Smooth muscle cell (in vitro differentiated cells): Measurements from ENCODE around the gene LIN37. TPM values are rescaled to one million over a fixed set of nuclear protein-coding genes. Genes with fewer than 3 reads are reported as not detected.

ENCODE experiments used
- DNase-seq: peaks from one replicate; lab custom pipeline; 2025; ENCODE audit not compliant: unreplicated experiment; lab: John Stamatoyannopoulos, UW
- H2AFZ ChIP-seq: fragments of 200-600 bp; sonication (generic); 2 replicates; pipeline ENCODE4 v1.6.0; 2016; ENCODE audit warnings: antibody characterized with exemption, low read depth, mild to moderate bottlenecking
- H3F3A ChIP-seq: fragments of 200-600 bp; sonication (generic); 2 replicates; pipeline ENCODE4 v1.6.0; 2017; ENCODE audit warnings: antibody characterized with exemption, low read depth
- H3K27ac ChIP-seq: fragments of 200-600 bp; sonication (generic); 2 replicates; pipeline ENCODE4 v1.5.1; 2016; ENCODE audit warnings: low read depth, mild to moderate bottlenecking
- H3K27me3 ChIP-seq: fragments of 200-600 bp; sonication (generic); 2 replicates; pipeline ENCODE4 v1.6.1; 2016; ENCODE audit warnings: low read depth, mild to moderate bottlenecking
- H3K36me3 ChIP-seq: fragments of 200-600 bp; sonication (generic); 2 replicates; pipeline ENCODE4 v1.5.1; 2016; ENCODE audit warnings: low read depth
- H3K4me1 ChIP-seq: fragments of 200-600 bp; sonication (generic); 2 replicates; pipeline ENCODE4 v1.5.1; 2016; ENCODE audit warnings: low read depth
- H3K4me2 ChIP-seq: fragments of 200-600 bp; sonication (generic); 2 replicates; pipeline ENCODE4 v1.6.0; 2016; ENCODE audit warnings: mild to moderate bottlenecking
- H3K4me3 ChIP-seq: fragments of 200-600 bp; sonication (generic); 2 replicates; pipeline ENCODE4 v1.5.1; 2016; ENCODE audit warnings: mild to moderate bottlenecking
- H3K79me2 ChIP-seq: fragments of 200-600 bp; sonication (generic); 2 replicates; pipeline ENCODE4 v1.6.0; 2016; ENCODE audit warnings: low read depth, mild to moderate bottlenecking
- H3K9ac ChIP-seq: fragments of 200-600 bp; sonication (generic); 2 replicates; pipeline ENCODE4 v1.6.0; 2016; ENCODE audit warnings: low read depth
- H3K9me3 ChIP-seq: fragments of 200-600 bp; sonication (generic); replicated peaks from 2 replicates; pipeline ENCODE4 v1.5.1; 2016; ENCODE audit warnings: low read depth
- H4K20me1 ChIP-seq: fragments of 200-600 bp; sonication (generic); 2 replicates; pipeline ENCODE4 v1.6.0; 2016; ENCODE audit warnings: low read depth
- WGBS: methylation state at CpG from one replicate; pipeline ENCODE4 v1.1.7; 2016; ENCODE audit warnings: low lambda C conversion rate; 5-methylcytosine and 5-hydroxymethylcytosine counted together
- polyA plus RNA-seq: library from polyadenylated mRNA; unstranded; fragments of >200 nt; fragmentation: Nextera tagmentation; extraction: Ambion mirVana; gene quantifications from 2 replicates; pipeline ENCODE4 v1.2.1, GENCODE V29; 2016
- total RNA-seq: library from RNA; depleted of rRNA; stranded (reverse); fragments of >200 nt; gene quantifications from 2 replicates; pipeline ENCODE4 v1.2.3, GENCODE V29; 2014
- TF ChIP-seq, protein P1 (sequence below): fragments of 200-600 bp; sonication (generic); IDR thresholded peaks from 2 replicates; pipeline ENCODE4 v1.5.1; 2017; ENCODE audit warnings: borderline replicate concordance, mild to moderate bottlenecking, antibody characterized with exemption; ENCODE audit not compliant: insufficient read depth, poor library complexity, severe bottlenecking

LIN37 gene
- total and polyA plus RNA-seq, 2 experiments from 2014 or later: 16.4 to 17.8 TPM

DNA sequence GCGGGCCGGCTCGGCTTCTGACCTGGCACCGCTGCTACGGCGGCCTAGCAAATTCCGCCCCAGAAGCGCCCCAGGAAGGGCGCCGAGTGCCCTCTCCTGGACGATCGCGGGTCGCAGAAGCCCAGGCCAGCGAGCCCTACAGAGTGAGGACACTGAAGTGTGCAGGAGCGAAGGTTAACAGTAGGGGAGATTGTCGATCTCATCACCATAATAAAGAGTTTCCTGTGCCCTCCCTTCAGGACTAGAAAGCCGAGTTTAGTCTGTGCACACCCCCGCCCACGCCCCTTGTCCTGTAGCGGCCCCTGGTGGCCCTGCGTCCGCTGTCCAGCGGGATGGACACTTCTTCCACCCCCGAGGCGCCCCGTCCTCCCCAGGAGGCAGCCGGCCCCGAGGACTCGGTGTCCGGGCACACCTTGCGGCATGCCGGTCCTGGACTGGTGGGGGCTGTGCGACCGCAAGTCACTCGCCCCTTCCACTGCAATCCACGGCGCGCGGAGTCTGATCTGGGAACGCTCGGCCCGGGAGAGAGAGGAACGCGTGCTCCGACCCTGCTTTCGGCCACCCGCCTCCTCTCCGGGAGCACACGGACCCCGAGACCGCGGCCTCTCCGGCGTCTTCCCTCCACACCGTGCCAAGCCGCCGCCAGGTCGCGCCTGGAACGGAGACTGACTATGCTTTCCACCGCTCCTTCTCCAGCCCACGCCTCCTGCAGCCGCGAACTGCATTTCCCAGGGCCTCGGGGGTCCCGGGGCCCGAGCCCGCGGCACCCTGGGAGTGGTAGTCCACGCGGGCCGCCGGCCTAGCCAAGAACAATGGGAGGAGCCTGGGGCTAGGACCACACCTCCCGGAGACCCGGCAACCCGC, 31.3 kb upstream of the LIN37 start:
- peak; percentile 97 for DNase-seq
- no peaks in the 10 kb centered on the region for H3F3A ChIP-seq
- peaks cover 12% of the 10 kb centered on the region for H3K4me1 ChIP-seq

DNA sequence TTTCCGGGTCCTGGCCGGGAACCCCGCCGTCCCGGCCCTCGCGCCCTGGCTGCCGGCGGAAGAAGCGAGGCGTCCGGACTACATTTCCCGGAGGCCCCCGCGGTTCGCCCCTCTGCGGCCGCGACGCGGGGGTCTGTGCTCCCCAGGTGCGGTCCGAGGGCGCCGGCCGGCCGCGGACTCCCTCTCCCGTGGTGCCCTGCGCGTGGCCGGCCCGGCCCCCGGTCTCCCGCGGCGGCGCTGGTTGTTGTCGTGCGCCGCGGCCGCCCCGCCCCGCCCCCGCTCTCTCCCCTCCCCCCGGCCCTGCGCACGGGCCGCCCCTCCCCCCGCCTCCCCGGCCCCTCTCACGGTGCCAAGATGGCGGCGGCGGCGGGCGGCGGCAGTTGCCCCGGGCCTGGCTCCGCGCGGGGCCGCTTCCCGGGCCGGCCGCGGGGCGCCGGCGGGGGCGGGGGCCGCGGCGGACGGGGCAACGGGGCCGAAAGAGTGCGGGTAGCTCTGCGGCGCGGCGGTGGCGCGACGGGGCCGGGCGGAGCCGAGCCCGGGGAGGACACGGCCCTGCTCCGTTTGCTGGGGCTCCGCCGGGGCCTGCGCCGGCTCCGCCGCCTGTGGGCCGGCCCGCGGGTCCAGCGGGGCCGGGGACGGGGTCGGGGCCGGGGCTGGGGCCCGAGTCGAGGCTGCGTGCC, 30.6 kb upstream of the LIN37 start, which contains the start of gene KMT2B:
Gene KMT2B (plus strand): TSS at position 339 of the 680 bp plus-strand sequence. CDS start 16 bp downstream, at position 355.
- Histone ChIP-seq H4K20me1 (peaks cover 25% of the 10 kb centered on the region), H3K27ac (peak within 1 kb of the TSS; percentile 71), H3K9me3 (no peaks in the 10 kb centered on the region), H3K4me3 (peak within 1 kb of the TSS; percentile 88), H3K4me1 (peaks cover 12% of the 10 kb centered on the region), H3K4me2 (peak within 1 kb of the TSS; percentile 91), H2AFZ (peak within 1 kb of the TSS; percentile 88), H3K36me3 (no peaks in the 10 kb centered on the region), H3K9ac (peak within 1 kb of the TSS; percentile 69), H3F3A (no peaks in the 10 kb centered on the region), H3K79me2 (peaks cover 39% of the 10 kb centered on the region), H3K27me3 (no peaks in the 10 kb centered on the region)
- peak; percentile 97 for DNase-seq
- TF ChIP-seq, protein P1, sequence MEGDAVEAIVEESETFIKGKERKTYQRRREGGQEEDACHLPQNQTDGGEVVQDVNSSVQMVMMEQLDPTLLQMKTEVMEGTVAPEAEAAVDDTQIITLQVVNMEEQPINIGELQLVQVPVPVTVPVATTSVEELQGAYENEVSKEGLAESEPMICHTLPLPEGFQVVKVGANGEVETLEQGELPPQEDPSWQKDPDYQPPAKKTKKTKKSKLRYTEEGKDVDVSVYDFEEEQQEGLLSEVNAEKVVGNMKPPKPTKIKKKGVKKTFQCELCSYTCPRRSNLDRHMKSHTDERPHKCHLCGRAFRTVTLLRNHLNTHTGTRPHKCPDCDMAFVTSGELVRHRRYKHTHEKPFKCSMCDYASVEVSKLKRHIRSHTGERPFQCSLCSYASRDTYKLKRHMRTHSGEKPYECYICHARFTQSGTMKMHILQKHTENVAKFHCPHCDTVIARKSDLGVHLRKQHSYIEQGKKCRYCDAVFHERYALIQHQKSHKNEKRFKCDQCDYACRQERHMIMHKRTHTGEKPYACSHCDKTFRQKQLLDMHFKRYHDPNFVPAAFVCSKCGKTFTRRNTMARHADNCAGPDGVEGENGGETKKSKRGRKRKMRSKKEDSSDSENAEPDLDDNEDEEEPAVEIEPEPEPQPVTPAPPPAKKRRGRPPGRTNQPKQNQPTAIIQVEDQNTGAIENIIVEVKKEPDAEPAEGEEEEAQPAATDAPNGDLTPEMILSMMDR: no peak
- under 1% methylated on average over 40 of the region's 109 CpGs for WGBS

More for the DNA sequence above, 31.3 kb upstream of the LIN37 start:
- Histone ChIP-seq H3K9ac (peak overlapping the region; percentile 39), H4K20me1 (peaks cover 25% of the 10 kb centered on the region), H3K27me3 (no peaks in the 10 kb centered on the region), H3K4me2 (peak overlapping the region; percentile 91), H3K4me3 (peak overlapping the region; percentile 78), H3K79me2 (peaks cover 32% of the 10 kb centered on the region), H2AFZ (peak overlapping the region; percentile 88), H3K27ac (peak overlapping the region; percentile 46), H3K36me3 (no peaks in the 10 kb centered on the region), H3K9me3 (no peaks in the 10 kb centered on the region)
- TF ChIP-seq, protein P1: peak; percentile 75
- under 1% methylated on average over 59 of the region's 77 CpGs for WGBS

DNA sequence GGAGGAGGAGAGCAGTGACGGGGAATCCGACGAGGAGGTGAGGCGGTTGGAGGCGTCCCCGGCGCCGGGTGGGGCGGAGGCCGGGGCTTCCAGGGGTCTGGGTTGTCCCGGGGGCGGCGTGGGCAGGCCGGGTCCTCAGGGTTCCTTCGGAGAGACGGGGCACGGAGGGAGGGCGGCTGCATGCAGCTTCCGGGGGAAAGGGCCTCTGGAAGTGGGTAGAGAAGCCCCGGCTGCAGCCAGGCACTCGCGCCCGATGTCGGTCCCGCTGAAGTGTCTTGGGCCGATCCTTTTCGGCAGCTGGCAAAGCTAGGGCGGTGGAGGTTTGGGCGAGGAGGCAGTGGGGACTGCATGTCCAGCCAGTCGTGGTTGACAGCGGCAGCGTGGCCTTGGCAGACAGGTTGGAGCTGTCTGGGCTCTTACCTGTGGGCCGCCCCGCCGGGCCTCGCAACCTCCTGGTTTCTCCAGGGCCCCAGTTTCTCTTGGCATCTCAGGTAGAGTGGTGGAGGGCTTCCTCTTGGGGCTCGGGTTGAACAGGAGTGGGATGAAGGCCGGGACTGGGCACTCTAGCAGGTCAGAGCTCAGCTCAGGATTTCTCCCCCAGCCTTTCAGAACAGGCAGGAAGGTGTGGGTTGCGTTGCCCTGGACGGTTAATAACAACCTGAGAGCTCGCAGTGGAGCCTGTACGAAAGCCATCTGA, 29.9 kb upstream of the LIN37 start:
- H3K4me2 ChIP-seq: peak overlapping the region; percentile 86
- H3F3A ChIP-seq: no peaks in the 10 kb centered on the region
- H3K27me3 ChIP-seq: no peaks in the 10 kb centered on the region
- no peak for DNase-seq
- H3K9me3 ChIP-seq: no peaks in the 10 kb centered on the region
- H3K9ac ChIP-seq: peak overlapping the region; percentile 69
- peaks cover 25% of the 10 kb centered on the region for H4K20me1 ChIP-seq
- no peaks in the 10 kb centered on the region for H3K36me3 ChIP-seq
- peaks cover 39% of the 10 kb centered on the region for H3K79me2 ChIP-seq
- TF ChIP-seq, protein P1: no peak
- H3K4me3 ChIP-seq: peak overlapping the region; percentile 88
- no peak overlapping the region for H2AFZ ChIP-seq
- 3% methylated on average over 26 of the region's 42 CpGs for WGBS
- H3K4me1 ChIP-seq: peaks cover 12% of the 10 kb centered on the region
- peak overlapping the region; percentile 71 for H3K27ac ChIP-seq
